ENCODE data around the gene COL6A3.
"Not testable (repeated sequence)": the region's sequence is repeated elsewhere in the genome, so short reads cannot be mapped to it uniquely, and the experiment has no call there.

COL6A3 gene

GRCh38 chr2:237379636-237380035, 34.3 kb downstream of the COL6A3 start:
- no peak for DNase-seq (ENCODE audit: low spot score)

- DNase-seq (ENCODE audit: low spot score): no peak
These were observed 35.3 kb downstream of the COL6A3 start for GRCh38 chr2:237378650-237379049.

- no peak for DNase-seq (ENCODE audit: low spot score)
These were observed 39.5 kb downstream of the COL6A3 start for GRCh38 chr2:237374284-237375060.

GRCh38 chr2:237371856-237372255, 42.1 kb downstream of the COL6A3 start:
- no peak for DNase-seq (ENCODE audit: low spot score)

- DNase-seq (ENCODE audit: low spot score): no peak
These were observed 48.3 kb downstream of the COL6A3 start for GRCh38 chr2:237365671-237366070.

GRCh38 chr2:237364655-237365054, 49.3 kb downstream of the COL6A3 start:
- no peak for DNase-seq (ENCODE audit: low spot score)

GRCh38 chr2:237361194-237362004, 52.6 kb downstream of the COL6A3 start:
- no peak for DNase-seq (ENCODE audit: low spot score)

- no peak for DNase-seq (ENCODE audit: low spot score)
These were observed 53.8 kb downstream of the COL6A3 start for GRCh38 chr2:237359894-237360780.

- DNase-seq (ENCODE audit: low spot score): no peak
These were observed 54.5 kb downstream of the COL6A3 start for GRCh38 chr2:237359518-237359840.

GRCh38 chr2:237358721-237359517, 55.0 kb downstream of the COL6A3 start:
- no peak for DNase-seq (ENCODE audit: low spot score)

- DNase-seq (ENCODE audit: low spot score): no peak
These were observed 58.3 kb downstream of the COL6A3 start for GRCh38 chr2:237355701-237356100.

GRCh38 chr2:237354892-237355291, 59.1 kb downstream of the COL6A3 start:
- DNase-seq (ENCODE audit: low spot score): no peak

- DNase-seq (ENCODE audit: low spot score): not testable (repeated sequence)
These were observed 59.8 kb downstream of the COL6A3 start for GRCh38 chr2:237354172-237354571.

- no peak for DNase-seq (ENCODE audit: low spot score)
These were observed 60.7 kb downstream of the COL6A3 start for GRCh38 chr2:237353215-237353614.

GRCh38 chr2:237352279-237352845, 61.6 kb downstream of the COL6A3 start:
- no peak for DNase-seq (ENCODE audit: low spot score)

GRCh38 chr2:237351796-237352195, 62.2 kb downstream of the COL6A3 start:
- DNase-seq (ENCODE audit: low spot score): no peak

- no peak for DNase-seq (ENCODE audit: low spot score)
These were observed 62.9 kb downstream of the COL6A3 start for GRCh38 chr2:237351046-237351445.

- no peak for DNase-seq (ENCODE audit: low spot score)
These were observed 63.4 kb downstream of the COL6A3 start for GRCh38 chr2:237350597-237350996.

GRCh38 chr2:237350070-237350469, 63.9 kb downstream of the COL6A3 start:
- DNase-seq (ENCODE audit: low spot score): no peak

GRCh38 chr2:237348281-237348865, 65.6 kb downstream of the COL6A3 start:
- DNase-seq (ENCODE audit: low spot score): no peak
